ENCODE results near the gene SLC16A10.
"Not testable (repeated sequence)": the region's sequence is repeated elsewhere in the genome, so short reads cannot be mapped to it uniquely, and the experiment has no call there.

DNA sequence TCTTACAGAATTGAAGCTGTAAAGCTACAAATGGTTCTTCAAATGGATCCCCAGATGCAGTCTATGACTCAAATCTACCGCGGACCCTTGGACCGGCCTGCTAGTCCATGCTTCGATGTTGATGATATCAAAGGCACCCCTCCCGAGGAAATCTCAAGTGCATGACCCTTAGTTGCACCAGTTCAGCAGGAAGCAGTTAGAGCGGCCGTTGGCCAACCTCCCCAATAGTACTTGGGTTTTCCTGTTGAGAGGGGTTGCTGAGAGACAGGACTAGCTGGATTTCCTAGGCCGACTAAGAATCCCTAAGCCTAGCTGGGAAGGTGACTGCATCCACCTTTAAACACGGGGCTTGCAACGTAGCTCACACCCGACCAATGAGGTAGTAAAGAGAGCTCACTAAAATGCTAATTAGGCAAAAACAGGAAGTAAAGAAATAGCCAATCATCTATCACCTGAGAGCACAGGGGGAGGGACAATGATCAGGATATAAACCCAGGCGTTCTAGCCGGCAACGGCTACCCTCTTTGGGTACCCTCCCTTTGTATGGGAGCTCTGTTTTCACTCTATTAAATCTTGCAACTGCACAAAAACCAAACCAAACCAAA lies 50.3 kb downstream of the SLC16A10 start:
- TF ChIP-seq CTCF, POLR2A (IDR thresholded peaks at IDR 0.05): not testable (repeated sequence)

Measured in sigmoid colon (tissue), 3 donors.